Hepatic stellate cell (primary cell): ENCODE data around the gene CEACAM3.
A peak's percentile ranks its signal among the peaks of the same experiment; 100 is the strongest.

Experiments used
- DNase-seq: peaks from one replicate; pipeline ENCODE4 v3.0.0; 2011; ENCODE audit warnings: low spot score

The CEACAM3 gene

DNA sequence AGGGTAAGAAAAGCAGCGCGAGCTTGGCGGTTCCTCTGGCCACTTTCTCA, 48.4 kb downstream of the CEACAM3 start, which contains the start of gene DMRTC2:
TSS of gene DMRTC2 (plus strand) at position 42 of the 50 bp plus-strand sequence. CDS start 2,387 bp downstream, outside the sequence.
- DNase-seq, result no peak

DNA sequence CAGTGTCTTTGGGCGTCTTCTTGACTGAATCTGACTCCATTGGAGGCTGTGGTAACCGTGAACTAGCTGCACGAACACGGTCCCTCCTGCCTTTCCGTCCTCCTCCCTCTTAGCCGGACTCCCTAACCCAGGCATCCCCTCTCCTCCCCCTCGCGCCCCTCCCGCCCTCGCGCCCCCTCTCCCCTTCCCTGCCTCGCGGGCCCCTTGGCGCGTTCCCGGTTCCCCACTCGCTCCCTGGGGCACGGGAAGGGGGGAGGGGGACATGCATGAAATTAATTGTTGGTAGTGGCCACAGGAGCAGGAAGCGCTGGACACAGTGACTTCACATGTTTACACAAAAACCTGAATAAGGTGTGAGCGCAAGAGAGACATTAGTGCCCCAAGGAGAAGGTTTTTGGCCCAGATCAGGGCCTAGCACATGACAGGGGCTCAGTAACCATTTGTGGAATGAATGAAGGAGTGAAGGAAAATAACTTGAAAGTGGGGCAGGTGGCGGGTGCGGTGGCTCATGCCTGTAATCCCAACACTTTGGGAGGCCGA, 48.7 kb downstream of the CEACAM3 start:
- no peak for DNase-seq

DNA sequence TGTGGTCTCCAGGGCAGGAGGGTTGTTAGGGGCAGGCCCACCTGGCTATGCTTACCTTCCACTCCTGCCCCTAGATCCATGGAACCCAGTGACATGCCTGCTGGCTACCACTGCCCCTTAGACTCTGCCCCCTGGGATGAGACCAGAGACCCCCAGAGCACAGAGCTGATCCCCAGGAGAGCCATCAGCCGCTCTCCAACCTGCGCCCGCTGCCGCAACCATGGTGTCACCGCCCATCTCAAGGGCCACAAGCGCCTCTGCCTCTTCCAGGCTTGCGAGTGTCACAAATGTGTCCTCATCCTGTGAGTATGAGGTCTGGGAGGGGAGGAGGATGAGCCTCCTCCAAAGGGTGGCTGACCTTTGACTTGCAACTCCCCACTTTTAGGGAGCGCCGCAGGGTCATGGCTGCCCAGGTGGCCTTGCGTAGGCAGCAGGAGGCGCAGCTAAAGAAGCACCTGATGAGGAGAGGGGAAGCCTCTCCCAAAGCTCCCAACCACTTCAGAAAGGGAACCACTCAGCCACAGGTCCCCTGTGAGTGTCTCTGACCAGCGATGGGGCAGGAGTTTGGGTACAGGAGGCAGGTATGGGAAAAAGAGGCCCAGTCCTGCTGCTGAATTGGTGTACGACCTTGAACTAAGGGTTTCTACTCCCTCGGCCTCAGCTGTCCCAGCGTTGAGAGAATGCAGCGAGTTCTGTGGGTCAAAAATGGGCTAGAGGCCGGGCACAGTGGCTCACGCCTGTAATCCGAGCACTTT, 51.1 kb downstream of the CEACAM3 start:
- no peak for DNase-seq

DNA sequence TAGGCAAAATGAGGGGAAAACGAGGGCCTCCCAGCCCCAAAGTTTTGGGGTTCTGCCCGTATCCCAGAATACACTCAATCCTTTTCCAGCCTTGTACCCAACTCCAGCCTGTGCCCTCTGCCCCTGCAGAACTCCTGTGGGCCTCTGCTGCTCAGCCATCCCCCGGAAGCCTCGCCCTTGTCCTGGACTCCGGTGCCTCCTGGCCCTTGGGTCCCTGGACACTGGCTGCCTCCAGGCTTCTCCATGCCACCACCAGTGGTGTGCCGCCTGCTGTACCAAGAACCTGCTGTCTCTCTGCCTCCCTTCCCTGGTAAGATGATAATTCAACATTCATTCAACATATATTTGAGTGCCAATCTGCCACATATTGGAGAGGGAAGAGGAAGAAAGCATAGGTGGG, 52.3 kb downstream of the CEACAM3 start:
- DNase-seq, result no peak

DNA sequence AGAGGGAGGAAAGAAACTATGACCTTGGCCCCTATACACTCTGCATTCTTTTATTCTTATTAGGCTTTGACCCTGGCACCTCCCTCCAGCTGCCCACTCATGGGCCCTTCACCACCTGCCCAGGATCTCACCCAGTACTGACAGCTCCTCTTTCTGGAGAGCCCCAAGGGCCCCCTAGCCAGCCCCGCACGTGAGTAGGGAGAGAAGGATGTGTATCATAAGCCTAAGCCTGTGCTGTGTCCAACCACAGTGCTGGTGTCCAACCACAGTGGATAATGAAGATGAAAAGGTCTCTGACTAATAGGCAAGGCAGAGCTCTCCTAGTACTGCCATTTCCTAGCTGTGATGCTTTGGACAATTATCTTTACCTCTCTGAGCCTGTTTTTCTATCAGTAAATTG, 52.7 kb downstream of the CEACAM3 start:
- DNase-seq, result no peak

DNA sequence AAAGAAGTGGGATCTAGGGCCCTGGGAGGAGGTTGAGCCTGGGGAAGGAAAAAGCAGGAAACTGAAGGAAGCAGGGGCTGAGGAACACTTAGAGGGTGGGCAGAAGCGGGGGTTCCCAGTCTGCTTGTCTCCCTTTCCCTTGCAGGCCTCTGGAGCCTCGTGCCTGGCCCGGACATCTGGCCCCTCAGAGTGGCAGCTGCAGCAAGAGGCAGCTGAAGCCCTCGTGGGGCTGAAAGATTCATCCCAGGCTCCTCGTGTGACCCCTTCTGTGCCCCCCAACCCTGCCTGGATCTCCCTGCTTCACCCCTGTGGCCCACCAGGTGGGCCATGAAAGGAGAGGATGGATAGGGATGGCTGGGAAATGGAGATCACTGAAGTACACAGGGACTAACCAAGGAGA, 54.0 kb downstream of the CEACAM3 start:
- DNase-seq, result no peak

DNA sequence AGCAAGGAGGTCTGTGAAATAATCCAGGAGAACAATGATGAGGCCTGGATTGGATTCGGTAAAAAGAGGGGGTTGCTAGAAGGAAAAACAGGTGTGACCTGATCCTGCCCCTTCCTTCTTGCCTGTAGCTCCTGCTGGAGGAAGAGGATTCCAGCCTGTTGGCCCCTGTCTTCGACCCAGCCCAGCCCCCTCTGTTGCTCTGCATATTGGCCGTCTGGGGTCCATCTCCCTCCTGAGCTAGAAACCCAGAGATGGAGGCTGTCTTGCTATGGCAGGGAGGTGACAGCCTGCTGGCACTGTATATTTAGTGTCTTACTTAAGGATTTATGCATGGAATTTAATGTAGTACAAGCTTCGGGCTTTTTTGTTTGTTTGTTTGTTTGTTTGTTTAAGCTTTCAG, 55.1 kb downstream of the CEACAM3 start:
- DNase-seq, result no peak

DNA sequence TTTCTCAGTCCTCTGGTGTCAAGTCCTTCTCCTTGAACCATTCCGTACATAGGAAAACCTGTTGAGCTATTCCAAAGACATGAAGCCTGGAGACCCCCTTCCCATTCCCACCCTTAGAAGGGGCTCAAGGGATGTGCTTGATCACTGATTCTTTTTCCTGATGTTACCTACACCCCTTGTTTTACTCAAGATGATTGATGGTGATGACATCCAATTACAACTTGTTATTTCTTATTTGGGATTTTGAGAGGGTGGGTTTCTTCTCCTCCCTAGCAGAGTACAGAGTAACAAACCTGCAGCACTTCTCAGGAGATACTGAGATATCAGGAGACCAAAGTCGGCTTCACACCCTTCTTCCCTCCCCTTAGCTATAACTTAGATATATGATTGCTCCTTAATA, 57.0 kb downstream of the CEACAM3 start:
- DNase-seq, result no peak

DNA sequence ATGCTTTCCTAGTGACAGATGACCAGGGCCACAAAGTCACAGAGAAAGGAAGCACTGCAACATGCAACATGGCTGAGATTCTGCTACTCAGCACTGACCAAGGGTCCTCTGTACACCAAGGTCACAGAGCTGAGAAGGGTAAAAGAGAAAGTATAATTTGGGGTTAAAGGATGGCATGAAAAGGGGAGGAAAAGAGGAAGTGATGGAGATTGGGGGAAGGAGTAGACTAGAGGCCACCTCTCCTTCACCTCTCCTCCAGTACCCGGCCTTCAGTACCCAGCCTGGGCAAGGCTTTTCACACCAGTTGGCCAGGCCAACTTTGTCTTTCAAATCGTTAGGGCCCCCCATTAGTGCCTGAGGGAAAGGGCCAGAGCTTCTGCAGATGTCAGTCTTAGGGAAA, 57.4 kb downstream of the CEACAM3 start:
- DNase-seq, result no peak

DNA sequence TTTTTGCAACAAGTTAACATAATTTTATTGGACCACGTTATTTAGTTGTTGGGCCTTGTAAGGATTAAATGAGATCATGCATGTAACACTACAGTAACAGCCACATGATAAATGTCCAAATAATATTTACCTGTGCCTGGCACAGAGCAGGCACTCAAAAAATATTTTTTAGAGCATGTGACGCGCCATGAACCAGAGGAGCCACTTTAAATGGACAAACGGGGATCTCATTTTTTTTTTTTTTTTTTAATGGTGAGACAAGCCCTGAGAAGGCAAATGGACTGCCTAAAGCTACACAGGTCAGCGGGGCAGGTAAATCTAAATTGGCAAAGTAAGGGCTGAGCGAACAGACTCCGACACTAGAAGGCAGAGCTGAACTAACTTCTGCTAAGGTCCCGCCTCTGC, 62.8 kb downstream of the CEACAM3 start:
- no peak for DNase-seq

DNA sequence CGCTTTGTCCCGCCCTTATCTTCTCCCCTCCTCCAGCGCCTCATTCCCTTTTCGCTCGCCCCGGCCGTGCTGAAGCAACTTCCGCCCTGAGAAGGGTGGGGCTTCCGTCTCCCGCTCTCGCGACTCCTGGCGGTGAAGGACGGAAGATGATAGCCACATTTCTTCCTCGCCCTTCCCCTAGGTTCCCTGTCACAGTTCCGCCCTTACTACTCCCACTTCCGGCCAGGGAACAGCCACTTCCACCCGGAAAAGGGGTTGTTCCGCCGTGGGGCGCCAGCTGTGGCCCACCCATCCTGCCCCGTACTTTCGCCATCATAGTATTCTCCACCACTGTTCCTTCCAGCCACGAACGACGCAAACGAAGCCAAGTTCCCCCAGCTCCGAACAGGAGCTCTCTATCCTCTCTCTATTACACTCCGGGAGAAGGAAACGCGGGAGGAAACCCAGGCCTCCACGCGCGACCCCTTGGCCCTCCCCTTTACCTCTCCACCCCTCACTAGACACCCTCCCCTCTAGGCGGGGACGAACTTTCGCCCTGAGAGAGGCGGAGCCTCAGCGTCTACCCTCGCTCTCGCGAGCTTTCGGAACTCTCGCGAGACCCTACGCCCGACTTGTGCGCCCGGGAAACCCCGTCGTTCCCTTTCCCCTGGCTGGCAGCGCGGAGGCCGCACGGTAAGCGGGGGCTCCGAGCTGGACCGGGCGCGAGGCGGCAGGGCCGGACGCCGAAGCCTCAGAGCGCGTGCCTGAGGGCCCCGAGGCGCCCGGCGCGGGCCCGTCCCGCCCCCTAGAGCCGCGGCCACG, 63.4 kb downstream of the CEACAM3 start, which contains the start of gene RPS19:
TSS of gene RPS19 (plus strand) at position 638 of the 801 bp plus-strand sequence. CDS start 520 bp downstream, outside the sequence.
- peak; percentile 97 for DNase-seq

DNA sequence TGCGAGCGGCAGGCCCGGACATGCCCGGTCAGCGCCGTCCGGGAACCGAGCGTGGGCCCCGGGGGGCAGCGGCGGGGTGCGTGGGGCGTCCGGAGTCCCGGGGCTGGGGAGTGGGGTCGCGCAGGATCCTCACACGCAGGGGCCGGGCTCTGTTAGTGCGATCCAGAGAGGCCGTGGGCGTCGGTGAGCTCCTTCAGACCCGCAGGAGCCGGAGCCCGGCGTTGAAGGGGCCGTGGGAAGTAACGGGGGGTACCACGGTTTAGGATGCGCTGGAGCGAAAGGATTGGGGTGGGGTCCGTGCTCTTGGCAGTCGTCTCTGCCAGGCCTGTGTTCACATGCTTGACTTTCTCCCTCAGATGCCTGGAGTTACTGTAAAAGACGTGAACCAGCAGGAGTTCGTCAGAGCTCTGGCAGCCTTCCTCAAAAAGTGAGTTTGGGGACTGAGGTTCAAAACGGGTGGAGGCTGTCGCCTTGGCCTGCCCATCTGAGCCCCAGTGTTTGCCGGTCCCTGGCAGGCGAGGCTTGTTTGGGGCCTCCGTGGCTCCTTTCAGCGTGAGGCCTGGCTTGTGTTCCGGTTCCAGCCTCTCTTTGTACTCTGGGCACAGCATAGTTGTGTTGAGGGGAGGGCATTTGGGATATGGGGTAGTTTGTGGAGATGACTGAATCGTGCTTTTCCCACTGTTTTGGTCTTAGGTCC, 64.2 kb downstream of the CEACAM3 start:
- no peak for DNase-seq
